ENCODE results near the gene EFNA4.

The EFNA4 gene

DNA sequence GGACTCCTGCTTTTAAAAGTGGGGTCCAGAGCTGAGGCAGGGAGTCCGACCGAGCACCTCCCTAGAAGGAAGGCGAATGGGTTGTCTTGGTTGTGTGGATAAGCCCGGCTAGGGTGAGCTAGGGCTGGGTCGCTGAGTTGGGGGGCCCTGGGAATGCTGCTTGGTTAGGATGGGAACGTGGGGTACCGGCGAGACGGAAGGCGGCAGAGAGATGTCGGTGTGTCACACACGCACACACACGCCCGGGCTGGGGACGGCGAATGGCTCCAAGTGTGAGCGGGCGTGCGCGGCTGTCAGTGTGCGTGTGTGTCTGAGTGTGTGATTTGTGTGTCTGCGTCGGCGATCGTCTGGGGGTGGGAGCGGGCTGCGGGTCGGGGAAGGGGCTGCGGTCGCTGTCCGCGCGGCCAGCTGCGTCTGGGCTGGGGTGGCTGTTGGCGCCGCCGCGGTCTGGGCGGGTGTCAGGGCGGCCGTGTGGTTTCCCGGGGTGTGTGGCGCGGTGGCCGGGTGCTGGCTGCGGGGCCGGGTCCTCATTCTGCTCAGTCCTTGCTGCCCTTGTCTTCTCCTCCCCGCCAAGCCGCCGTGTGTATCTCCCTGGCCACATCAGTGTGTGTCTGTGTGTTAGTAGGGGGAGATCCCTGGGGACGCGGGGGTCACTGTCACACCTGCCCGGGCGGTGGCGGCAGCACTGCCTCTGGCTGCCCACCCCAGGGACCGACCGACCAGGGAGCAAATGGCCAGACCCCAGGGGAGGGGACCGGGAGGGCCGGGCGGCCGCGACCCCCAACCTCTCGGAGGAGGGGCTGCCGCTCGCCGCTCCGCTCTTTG is 16.2 kb downstream of the EFNA4 start:
- Histone ChIP-seq H3K27ac (ENCODE audit: low read length) (no peak overlapping the region), H3K4me1 (ENCODE audit: control insufficient read depth in 1 of 2, insufficient read depth in 2 of 2, low read length in 2 of 2) (peaks cover 8 to 54% of the 10 kb centered on the region in 2 donors), H3K27me3 (ENCODE audit: low read depth, low read length) (peaks cover 54% of the 10 kb centered on the region), H3K9me3 (ENCODE audit: control insufficient read depth in 1 of 2, low read length in 2 of 2) (no peaks in the 10 kb centered on the region), H3K36me3 (ENCODE audit: control insufficient read depth in 1 of 2, insufficient read depth in 2 of 2, low read length in 2 of 2) (no peaks in the 10 kb centered on the region), H3K4me3 (ENCODE audit: low read depth in 1 of 2, low read length in 2 of 2) (peak overlapping the region in 1 of 2 donors; percentile 53)

DNA sequence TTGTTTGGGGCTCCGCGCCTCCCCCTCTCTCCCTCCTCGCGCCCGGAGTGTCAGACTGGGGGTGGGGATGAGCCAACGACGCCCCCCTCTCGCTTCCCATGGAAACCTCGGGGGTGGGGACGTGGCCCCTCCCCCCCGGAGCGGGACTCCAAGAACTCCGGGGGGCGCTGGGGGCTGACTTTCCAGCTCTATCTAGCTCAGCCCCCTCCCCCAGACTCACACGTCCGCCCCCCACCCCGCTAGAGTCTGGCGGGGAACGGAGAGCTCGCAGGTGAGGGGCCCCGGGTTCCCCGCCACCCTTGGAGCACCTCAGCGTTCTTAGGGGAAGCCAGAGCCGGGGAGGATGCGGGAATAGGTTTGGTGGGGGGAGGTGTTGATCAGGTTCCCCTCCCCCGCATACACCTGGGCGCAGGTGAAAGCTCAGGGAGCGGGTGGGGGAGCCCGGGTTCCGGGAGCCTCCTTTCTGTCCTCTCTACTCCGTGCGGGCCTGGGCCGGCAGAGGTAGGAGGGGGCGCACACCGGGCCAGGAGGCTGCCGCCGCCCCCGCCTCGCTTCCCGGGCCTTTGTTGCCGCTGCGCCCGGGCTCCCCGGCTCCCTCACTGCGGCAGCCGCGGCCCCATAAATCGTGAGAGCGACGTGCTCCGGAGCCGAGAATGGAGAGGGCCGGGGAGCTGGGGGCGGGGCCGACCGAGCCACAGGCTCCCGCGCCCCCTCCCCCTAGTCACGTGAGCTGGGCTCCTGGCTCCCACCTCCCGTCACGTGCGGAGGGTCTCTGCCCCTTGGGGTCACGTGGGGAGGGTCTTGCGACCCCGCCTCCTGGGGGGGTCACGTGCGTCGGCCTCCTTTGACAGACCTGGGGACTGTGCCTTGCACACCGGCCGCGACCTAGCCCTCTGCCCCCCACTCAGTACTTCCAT is 17.0 kb downstream of the EFNA4 start:
- H3K9me3 ChIP-seq (ENCODE audit: control insufficient read depth in 1 of 2, low read length in 2 of 2) = no peaks in the 10 kb centered on the region
- H3K27ac ChIP-seq (ENCODE audit: low read length) = no peak overlapping the region
- H3K27me3 ChIP-seq (ENCODE audit: low read depth, low read length) = peaks cover 54% of the 10 kb centered on the region
- peak overlapping the region in 1 of 2 donors; percentile 53 for H3K4me3 ChIP-seq (ENCODE audit: low read depth in 1 of 2, low read length in 2 of 2)
- H3K36me3 ChIP-seq (ENCODE audit: control insufficient read depth in 1 of 2, insufficient read depth in 2 of 2, low read length in 2 of 2) = no peaks in the 10 kb centered on the region
- peaks cover 8 to 54% of the 10 kb centered on the region in 2 donors for H3K4me1 ChIP-seq (ENCODE audit: control insufficient read depth in 1 of 2, insufficient read depth in 2 of 2, low read length in 2 of 2)

- Histone ChIP-seq H3K27ac (ENCODE audit: low read length) (no peak overlapping the region), H3K36me3 (ENCODE audit: control insufficient read depth in 1 of 2, insufficient read depth in 2 of 2, low read length in 2 of 2) (no peaks in the 10 kb centered on the region), H3K4me3 (ENCODE audit: low read depth in 1 of 2, low read length in 2 of 2) (peak overlapping the region in 1 of 2 donors; percentile 42), H3K27me3 (ENCODE audit: low read depth, low read length) (peaks cover 54% of the 10 kb centered on the region), H3K9me3 (ENCODE audit: control insufficient read depth in 1 of 2, low read length in 2 of 2) (no peaks in the 10 kb centered on the region), H3K4me1 (ENCODE audit: control insufficient read depth in 1 of 2, insufficient read depth in 2 of 2, low read length in 2 of 2) (peaks cover 8 to 54% of the 10 kb centered on the region in 2 donors)
Observed at GRCh38 chr1:155081472-155082300, 18.1 kb downstream of the EFNA4 start.

- peaks cover 54% of the 10 kb centered on the region for H3K27me3 ChIP-seq (ENCODE audit: low read depth, low read length)
- H3K4me3 ChIP-seq (ENCODE audit: low read depth in 1 of 2, low read length in 2 of 2) = peak overlapping the region in 1 of 2 donors; percentile 42
- H3K27ac ChIP-seq (ENCODE audit: low read length) = no peak overlapping the region
- no peaks in the 10 kb centered on the region for H3K36me3 ChIP-seq (ENCODE audit: control insufficient read depth in 1 of 2, insufficient read depth in 2 of 2, low read length in 2 of 2)
- H3K9me3 ChIP-seq (ENCODE audit: control insufficient read depth in 1 of 2, low read length in 2 of 2) = no peaks in the 10 kb centered on the region
- H3K4me1 ChIP-seq (ENCODE audit: control insufficient read depth in 1 of 2, insufficient read depth in 2 of 2, low read length in 2 of 2) = peaks cover 8 to 54% of the 10 kb centered on the region in 2 donors
Observed at GRCh38 chr1:155082301-155083051, 18.9 kb downstream of the EFNA4 start.

GRCh38 chr1:155083052-155083541 is 19.6 kb downstream of the EFNA4 start:
- H3K27ac ChIP-seq (ENCODE audit: low read length) = no peak overlapping the region
- peaks cover 54% of the 10 kb centered on the region for H3K27me3 ChIP-seq (ENCODE audit: low read depth, low read length)
- H3K4me1 ChIP-seq (ENCODE audit: control insufficient read depth in 1 of 2, insufficient read depth in 2 of 2, low read length in 2 of 2) = peaks cover 8 to 54% of the 10 kb centered on the region in 2 donors
- no peak overlapping the region for H3K4me3 ChIP-seq (ENCODE audit: low read depth in 1 of 2, low read length in 2 of 2)
- no peaks in the 10 kb centered on the region for H3K9me3 ChIP-seq (ENCODE audit: control insufficient read depth in 1 of 2, low read length in 2 of 2)
- no peaks in the 10 kb centered on the region for H3K36me3 ChIP-seq (ENCODE audit: control insufficient read depth in 1 of 2, insufficient read depth in 2 of 2, low read length in 2 of 2)

DNA sequence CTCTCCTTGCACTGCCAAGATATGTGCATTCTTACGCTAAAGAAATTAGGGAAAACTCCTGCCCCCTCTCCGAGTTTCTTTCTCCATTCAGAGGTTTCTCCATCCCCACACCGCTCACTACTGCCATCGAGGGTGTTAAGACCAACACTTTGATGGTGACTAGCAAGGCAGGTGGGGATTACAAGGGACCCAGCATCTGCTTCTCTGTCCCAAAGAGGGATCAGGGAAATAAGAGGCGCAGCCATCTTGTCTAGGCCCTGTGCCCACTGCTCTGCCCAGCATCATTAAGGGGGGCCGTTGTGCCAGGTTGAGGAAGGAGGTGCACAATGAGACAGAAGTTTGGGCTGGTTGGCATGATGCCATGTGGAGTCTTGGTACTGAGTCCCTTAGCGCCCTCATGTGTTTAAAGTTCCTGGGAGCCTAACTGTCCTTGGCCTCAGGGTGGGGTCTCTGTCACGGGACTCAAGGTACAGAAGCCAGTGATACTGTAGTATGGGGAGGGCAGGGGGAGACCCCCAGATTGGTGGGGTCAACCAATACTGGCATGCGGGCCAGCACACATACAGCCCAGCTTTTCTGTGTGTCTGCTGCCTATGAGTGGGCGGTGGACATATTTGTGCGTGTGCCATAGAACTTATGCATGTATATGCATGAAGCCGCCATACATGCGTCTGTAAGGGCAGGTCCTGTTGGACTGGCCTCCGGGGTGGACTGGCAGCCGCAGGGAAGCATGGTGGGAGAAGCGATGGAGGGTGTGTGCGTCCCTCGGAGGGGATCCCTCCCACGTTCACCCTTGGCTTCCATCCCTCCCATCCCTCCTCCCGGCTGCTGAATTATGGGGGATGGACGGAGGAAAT is 20.6 kb downstream of the EFNA4 start:
- Histone ChIP-seq H3K4me1 (ENCODE audit: control insufficient read depth in 1 of 2, insufficient read depth in 2 of 2, low read length in 2 of 2) (peaks cover 8 to 47% of the 10 kb centered on the region in 2 donors), H3K4me3 (ENCODE audit: low read depth in 1 of 2, low read length in 2 of 2) (peak overlapping the region; percentile 78 to 79), H3K36me3 (ENCODE audit: control insufficient read depth in 1 of 2, insufficient read depth in 2 of 2, low read length in 2 of 2) (no peaks in the 10 kb centered on the region), H3K27me3 (ENCODE audit: low read depth, low read length) (peaks cover 52% of the 10 kb centered on the region), H3K27ac (ENCODE audit: low read length) (no peak overlapping the region), H3K9me3 (ENCODE audit: control insufficient read depth in 1 of 2, low read length in 2 of 2) (no peaks in the 10 kb centered on the region)

DNA sequence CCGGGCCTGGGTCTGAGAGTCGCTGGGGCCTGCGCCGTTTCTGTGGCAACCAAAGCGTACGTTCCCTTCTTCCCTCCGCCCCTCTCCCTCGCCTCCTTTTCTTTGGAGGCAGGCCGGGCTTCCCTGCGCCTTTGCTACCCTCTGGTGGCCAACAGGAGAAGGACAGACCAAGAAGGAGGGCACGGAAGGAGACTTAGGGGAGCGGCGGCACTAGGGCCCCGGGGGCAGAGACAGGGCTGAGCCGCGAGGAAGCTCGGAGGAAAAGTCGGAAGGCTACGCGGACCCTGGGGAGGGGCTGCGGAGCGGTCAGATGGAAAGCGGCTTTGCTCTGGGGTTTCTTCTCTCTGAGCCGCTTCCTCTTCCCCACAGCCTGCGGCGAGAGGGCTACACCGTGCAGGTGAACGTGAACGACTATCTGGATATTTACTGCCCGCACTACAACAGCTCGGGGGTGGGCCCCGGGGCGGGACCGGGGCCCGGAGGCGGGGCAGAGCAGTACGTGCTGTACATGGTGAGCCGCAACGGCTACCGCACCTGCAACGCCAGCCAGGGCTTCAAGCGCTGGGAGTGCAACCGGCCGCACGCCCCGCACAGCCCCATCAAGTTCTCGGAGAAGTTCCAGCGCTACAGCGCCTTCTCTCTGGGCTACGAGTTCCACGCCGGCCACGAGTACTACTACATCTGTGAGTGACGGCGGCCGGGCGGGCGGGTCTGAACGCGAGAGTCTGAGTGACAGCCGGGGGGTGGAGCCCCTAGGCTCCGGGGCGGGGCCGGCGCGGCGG is 21.4 kb downstream of the EFNA4 start:
- H3K4me1 ChIP-seq (ENCODE audit: control insufficient read depth in 1 of 2, insufficient read depth in 2 of 2, low read length in 2 of 2) = peaks cover 8 to 39% of the 10 kb centered on the region in 2 donors

DNA sequence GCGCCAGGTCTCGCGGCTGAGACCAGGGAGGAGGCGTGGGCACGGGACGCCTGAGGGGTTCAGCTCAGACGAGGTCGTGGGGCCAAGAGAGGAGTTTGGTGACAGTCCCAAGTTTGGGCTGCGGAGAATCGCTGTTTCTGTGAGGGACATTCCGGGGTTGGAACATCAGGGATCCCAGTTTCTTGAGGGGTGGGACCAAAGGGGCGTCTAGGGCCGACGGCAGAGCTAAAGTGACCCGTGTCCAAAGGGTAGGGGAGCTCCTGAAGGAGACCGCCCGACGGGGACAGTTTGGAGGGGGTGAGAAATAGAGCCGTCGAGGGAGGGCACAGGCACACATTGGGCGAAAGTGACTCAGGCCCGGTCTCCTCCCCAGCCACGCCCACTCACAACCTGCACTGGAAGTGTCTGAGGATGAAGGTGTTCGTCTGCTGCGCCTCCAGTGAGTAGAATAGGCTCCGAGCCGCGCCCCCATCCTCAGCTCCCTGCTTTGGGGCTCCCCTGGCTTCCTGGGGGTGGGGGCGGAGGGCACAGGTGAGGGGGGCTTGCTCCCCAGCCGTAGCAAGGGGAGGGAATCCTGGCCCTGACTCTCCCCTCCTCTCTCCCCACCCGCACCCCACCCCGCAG is 22.1 kb downstream of the EFNA4 start:
- Histone ChIP-seq H3K9me3 (ENCODE audit: control insufficient read depth in 1 of 2, low read length in 2 of 2) (no peaks in the 10 kb centered on the region), H3K4me3 (ENCODE audit: low read depth in 1 of 2, low read length in 2 of 2) (peak overlapping the region; percentile 78 to 79), H3K36me3 (ENCODE audit: control insufficient read depth in 1 of 2, insufficient read depth in 2 of 2, low read length in 2 of 2) (no peaks in the 10 kb centered on the region), H3K27me3 (ENCODE audit: low read depth, low read length) (peaks cover 36% of the 10 kb centered on the region), H3K27ac (ENCODE audit: low read length) (peak overlapping the region; percentile 87), H3K4me1 (ENCODE audit: control insufficient read depth in 1 of 2, insufficient read depth in 2 of 2, low read length in 2 of 2) (peaks cover 8 to 32% of the 10 kb centered on the region in 2 donors)

More for the DNA sequence above, 21.4 kb downstream of the EFNA4 start:
- no peaks in the 10 kb centered on the region for H3K9me3 ChIP-seq (ENCODE audit: control insufficient read depth in 1 of 2, low read length in 2 of 2)
- H3K36me3 ChIP-seq (ENCODE audit: control insufficient read depth in 1 of 2, insufficient read depth in 2 of 2, low read length in 2 of 2) = no peaks in the 10 kb centered on the region
- H3K27ac ChIP-seq (ENCODE audit: low read length) = peak overlapping the region; percentile 87
- H3K4me3 ChIP-seq (ENCODE audit: low read depth in 1 of 2, low read length in 2 of 2) = peak overlapping the region; percentile 78 to 79
- H3K27me3 ChIP-seq (ENCODE audit: low read depth, low read length) = peaks cover 43% of the 10 kb centered on the region

All from muscle layer of duodenum (tissue), 2 donors.